ENCODE data around the gene ABI3BP. TPM values are rescaled to one million over a fixed set of nuclear protein-coding genes. Genes with fewer than 3 reads are reported as not detected.
"Not testable (repeated sequence)": the region's sequence is repeated elsewhere in the genome, so short reads cannot be mapped to it uniquely, and the experiment has no call there.

Gene ABI3BP
- polyA plus RNA-seq, 1 of the 3 experiments (the other 2 are of a cell fraction): 8.4 TPM

- no peak for DNase-seq
- peak overlapping the region; percentile 29; the same call in 1 of the 2 replicates for H3K9ac ChIP-seq
- H3K36me3 ChIP-seq (replicated peaks in 1 of 2; ENCODE audit: control insufficient read depth in 1 of 2, insufficient read depth in 2 of 2, low read length in 1 of 2): no peaks in the 10 kb centered on the region
- no peaks in the 10 kb centered on the region for H3K79me2 ChIP-seq (ENCODE audit: insufficient read depth)
- TF ChIP-seq ZBTB33 (IDR thresholded peaks at IDR 0.05; ENCODE audit: borderline replicate concordance, low read depth): no peak
- TF ChIP-seq JUND (IDR thresholded peaks at IDR 0.05): peak; percentile 20; the same call in 1 of the 2 replicates
- CTCF ChIA-PET: no interaction called here
- POLR2A ChIA-PET: no interaction called here
- H4K20me1 ChIP-seq (ENCODE audit: insufficient read depth): no peaks in the 10 kb centered on the region
- H3F3A ChIP-seq (replicated peaks; ENCODE audit: insufficient read depth): peaks cover 3% of the 10 kb centered on the region
- no peaks in the 10 kb centered on the region for H3K27me3 ChIP-seq (ENCODE audit: insufficient read depth)
- peaks cover 0 to 6% of the 10 kb centered on the region in 2 experiments; a peak in 1 of 4 replicates for H3K4me1 ChIP-seq (ENCODE audit: control insufficient read depth in 1 of 2, insufficient read depth in 2 of 2, low read depth in 1 of 2, low read length in 1 of 2)
- WGBS (ENCODE audit: low lambda C conversion rate): 43% methylated on average over 1 of the region's 1 CpG
- no peaks in the 10 kb centered on the region for H3K9me2 ChIP-seq
- no peaks in the 10 kb centered on the region for H3K9me3 ChIP-seq
- peak overlapping the region; percentile 29 for H3K4me2 ChIP-seq
- peak overlapping the region in 1 of 2 experiments; percentile 67; a peak in 2 of 4 replicates for H3K27ac ChIP-seq (ENCODE audit: low read depth in 2 of 2, low read length in 1 of 2)
- peak overlapping the region; percentile 81 for H2AFZ ChIP-seq (ENCODE audit: low read depth)
- H3K4me3 ChIP-seq (ENCODE audit: low read depth in 2 of 2, low read length in 1 of 2): no peak overlapping the region
These were observed 23.8 kb upstream of the ABI3BP start for GRCh38 chr3:101017017-101017416.

- H3K36me3 ChIP-seq (replicated peaks in 1 of 2; ENCODE audit: control insufficient read depth in 1 of 2, insufficient read depth in 2 of 2, low read length in 1 of 2); H3K4me3 ChIP-seq (ENCODE audit: low read depth in 2 of 2, low read length in 1 of 2); H2AFZ ChIP-seq (ENCODE audit: low read depth); H3K79me2 ChIP-seq (ENCODE audit: insufficient read depth); H3K27me3 ChIP-seq (ENCODE audit: insufficient read depth); H3K4me1 ChIP-seq (ENCODE audit: control insufficient read depth in 1 of 2, insufficient read depth in 2 of 2, low read depth in 1 of 2, low read length in 1 of 2); H3K27ac ChIP-seq (ENCODE audit: low read depth in 2 of 2, low read length in 1 of 2); H4K20me1 ChIP-seq (ENCODE audit: insufficient read depth); POLR2A ChIA-PET; H3K9me3 ChIP-seq; H3K9ac ChIP-seq; CTCF ChIA-PET; H3F3A ChIP-seq (replicated peaks; ENCODE audit: insufficient read depth); H3K9me2 ChIP-seq; H3K4me2 ChIP-seq; DNase-seq: not testable (repeated sequence)
- 81% methylated on average over 9 of the region's 9 CpGs for WGBS (ENCODE audit: low lambda C conversion rate)
These were observed 19.1 kb upstream of the ABI3BP start for GRCh38 chr3:101012312-101012711.

- CTCF ChIA-PET: no interaction called here
- H3K27ac ChIP-seq (ENCODE audit: low read depth in 2 of 2, low read length in 1 of 2): peak overlapping the region in 1 of 2 experiments; percentile 62; a peak in 2 of 4 replicates
- TF ChIP-seq TCF12 (IDR thresholded peaks at IDR 0.05): no peak
- TF ChIP-seq GATA2 (CRISPR knock-in tag; IDR thresholded peaks at IDR 0.05): no peak
- TF ChIP-seq FOXJ3 (CRISPR knock-in tag; IDR thresholded peaks at IDR 0.05): no peak
- TF ChIP-seq ELF1 (IDR thresholded peaks at IDR 0.05): no peak
- TF ChIP-seq RCOR1 (IDR thresholded peaks at IDR 0.05; ENCODE audit: low read length): no peak
- no peak for TF ChIP-seq POLR2AphosphoS5 (IDR thresholded peaks at IDR 0.05; ENCODE audit: low read depth, low read length)
- no peak for TF ChIP-seq PBX3 (IDR thresholded peaks at IDR 0.05)
- TF ChIP-seq EZH2phosphoT487 (IDR thresholded peaks at IDR 0.05; ENCODE audit: borderline replicate concordance, low read depth): no peak
- TF ChIP-seq NRF1 (IDR thresholded peaks at IDR 0.05; ENCODE audit: low read depth, low read length): no peak
- no peak for TF ChIP-seq CHD2 (IDR thresholded peaks at IDR 0.05; ENCODE audit: low read length, partially characterized antibody)
- no peak for TF ChIP-seq USF1 (IDR thresholded peaks at IDR 0.05; ENCODE audit: borderline replicate concordance, low read depth)
- no peak for TF ChIP-seq MEF2A (IDR thresholded peaks at IDR 0.05; ENCODE audit: borderline replicate concordance, low read depth)
- TF ChIP-seq CTCF (IDR thresholded peaks at IDR 0.05): no peak
- TF ChIP-seq MAX (IDR thresholded peaks at IDR 0.05; ENCODE audit: low read depth): no peak
- TF ChIP-seq SMC3 (IDR thresholded peaks at IDR 0.05; ENCODE audit: low read depth, low read length): no peak
- TF ChIP-seq YY1 (IDR thresholded peaks at IDR 0.05; ENCODE audit: low read depth): no peak
- TF ChIP-seq NFIC (IDR thresholded peaks at IDR 0.05; ENCODE audit: borderline replicate concordance): no peak
- no peak for TF ChIP-seq RXRA (IDR thresholded peaks at IDR 0.05; ENCODE audit: borderline replicate concordance, low read depth)
These were observed 17.9 kb upstream of the ABI3BP start for GRCh38 chr3:101011136-101011535.

More at GRCh38 chr3:101011136-101011535, 17.9 kb upstream of the ABI3BP start:
- no peak overlapping the region for H3K4me3 ChIP-seq (ENCODE audit: low read depth in 2 of 2, low read length in 1 of 2)
- DNase-seq: no peak
- no peaks in the 10 kb centered on the region for H3K36me3 ChIP-seq (replicated peaks in 1 of 2; ENCODE audit: control insufficient read depth in 1 of 2, insufficient read depth in 2 of 2, low read length in 1 of 2)
- H4K20me1 ChIP-seq (ENCODE audit: insufficient read depth): no peaks in the 10 kb centered on the region
- no peaks in the 10 kb centered on the region for H3K9me2 ChIP-seq
- no peaks in the 10 kb centered on the region for H3K4me1 ChIP-seq (ENCODE audit: control insufficient read depth in 1 of 2, insufficient read depth in 2 of 2, low read depth in 1 of 2, low read length in 1 of 2)
- no peaks in the 10 kb centered on the region for H3K79me2 ChIP-seq (ENCODE audit: insufficient read depth)
- H3K9ac ChIP-seq: no peak overlapping the region
- no peaks in the 10 kb centered on the region for H3K27me3 ChIP-seq (ENCODE audit: insufficient read depth)
- no peak overlapping the region for H3K4me2 ChIP-seq
- H3F3A ChIP-seq (replicated peaks; ENCODE audit: insufficient read depth): no peaks in the 10 kb centered on the region
- H3K9me3 ChIP-seq: no peaks in the 10 kb centered on the region; the same call in 1 of the 2 replicates
- H2AFZ ChIP-seq (ENCODE audit: low read depth): no peak overlapping the region
- POLR2A ChIA-PET: no interaction called here
